K562 (cell line): ENCODE measurements around the gene RAB6C. TPM values are rescaled to one million over a fixed set of nuclear protein-coding genes. Genes with fewer than 3 reads are reported as not detected.
"Not testable (repeated sequence)": the region's sequence is repeated elsewhere in the genome, so short reads cannot be mapped to it uniquely, and the experiment has no call there.

Source experiments
- ATAC-seq: fragments of 200-7000 bp; cut with Tn5 transposase; 3 replicates; pipeline ENCODE4 v1.9.1; 2020; ENCODE audit warnings: moderate library complexity
- BruUV-seq: library from RNA; stranded (reverse); fragments of 400-500 nt; replicated peaks from 2 replicates; lab custom pipeline; 2021; lab: Mats Ljungman, UMichigan
- CTCF ChIA-PET: fragments of 300-600 bp; formaldehyde crosslinking; extraction: SDS; loops from one replicate; lab custom pipeline; 2021; ENCODE audit warnings: low intra/inter-chr PET ratio; lab: Yijun Ruan, JAX
- POLR2A ChIA-PET: fragments of 300-600, 350-650 bp; sonication (Branson Sonifier 250); formaldehyde crosslinking; extraction: SDS; loops from one replicate; lab custom pipeline; 2021; ENCODE audit warnings: antibody characterized with exemption, inconsistent platforms; lab: Yijun Ruan, JAX
- DNase-seq, 4 experiments: peaks; one replicate each; pipeline versions ENCODE4 v3.0.0 to v3.0.0-alpha.2; 2011 to 2018; ENCODE audit warnings: low spot score in 3 of 4, mixed read lengths in 3 of 4; ENCODE audit errors: extremely low read depth in 1 of 4
- FAIRE-seq: peaks from 2 replicates; lab custom pipeline; 2011; peaks lifted over from hg19 to GRCh38; lab: Jason Lieb, UNC
- H2AFZ ChIP-seq: 2 replicates; pipeline ENCODE4 v1.6.0; 2011; ENCODE audit warnings: low read depth, low read length, control low read depth, inconsistent platforms
- H3K27ac ChIP-seq: fragments of 200-600 bp; 3 replicates; pipeline ENCODE4 v1.8.0; 2011; ENCODE audit warnings: low read depth, mild to moderate bottlenecking, control low read depth, inconsistent platforms, low read length, moderate library complexity, mixed read lengths; ENCODE audit errors: extremely low read depth
- H3K27me3 ChIP-seq, 2 experiments: fragments of 300-600 bp in 1 of 2; 2 replicates in 1 of 2; 3 replicates in 1 of 2; pipeline versions ENCODE4 v1.6.0 to v1.8.0; 2011; ENCODE audit warnings: inconsistent platforms in 2 of 2, low read length in 2 of 2, mild to moderate bottlenecking in 1 of 2, mixed read lengths in 1 of 2, moderate library complexity in 1 of 2; ENCODE audit not compliant: control insufficient read depth in 2 of 2, insufficient read depth in 2 of 2
- H3K36me3 ChIP-seq: fragments of 300-600 bp; 3 replicates; pipeline ENCODE4 v1.8.0; 2011; ENCODE audit warnings: mild to moderate bottlenecking, low read length, inconsistent platforms; ENCODE audit not compliant: control insufficient read depth, insufficient read depth
- H3K4me1 ChIP-seq, 2 experiments: fragments of 200-600 bp in 1 of 2; replicated peaks in 1 of 2; 2 replicates in 1 of 2; 3 replicates in 1 of 2; pipeline versions ENCODE4 v1.5.1 to v1.8.0; 2011; ENCODE audit warnings: inconsistent platforms in 2 of 2, low read length in 2 of 2, mild to moderate bottlenecking in 1 of 2, mixed read lengths in 1 of 2, moderate library complexity in 1 of 2; ENCODE audit not compliant: control insufficient read depth in 2 of 2, insufficient read depth in 2 of 2
- H3K4me2 ChIP-seq: 2 replicates; pipeline ENCODE4 v1.6.1; 2011; ENCODE audit warnings: low read length, control low read depth, inconsistent platforms, mixed read lengths; ENCODE audit not compliant: insufficient read depth
- H3K4me3 ChIP-seq: fragments of 200-600 bp; sonication (generic), shearing (Covaris generic); 2 replicates; pipeline ENCODE4 v1.5.1; 2016; ENCODE audit warnings: control low read depth, inconsistent platforms
- H3K79me2 ChIP-seq: fragments of 200-600 bp; 3 replicates; pipeline ENCODE4 v1.8.0; 2011; ENCODE audit warnings: low read length, inconsistent platforms; ENCODE audit not compliant: control insufficient read depth, insufficient read depth
- H3K9ac ChIP-seq, 2 experiments: 2 replicates each; pipeline versions ENCODE4 v1.6.0 to v1.6.1; 2011; ENCODE audit warnings: low read depth in 2 of 2, low read length in 2 of 2, control low read depth in 1 of 2, inconsistent platforms in 1 of 2, mild to moderate bottlenecking in 1 of 2, mixed read lengths in 1 of 2; ENCODE audit not compliant: insufficient read depth in 1 of 2
- H3K9me1 ChIP-seq: one replicate; pipeline ENCODE4 v1.6.0; 2011; ENCODE audit warnings: inconsistent platforms, mild to moderate bottlenecking, low read length, moderate library complexity; ENCODE audit not compliant: control insufficient read depth, insufficient read depth
- H3K9me3 ChIP-seq: replicated peaks from 2 replicates; pipeline ENCODE4 v1.5.1; 2011; ENCODE audit warnings: low read depth, low read length, inconsistent platforms; ENCODE audit not compliant: control insufficient read depth, insufficient read depth
- H4K20me1 ChIP-seq: replicated peaks from 2 replicates; pipeline ENCODE4 v1.6.1; 2011; ENCODE audit warnings: low read length, inconsistent platforms, mixed read lengths; ENCODE audit not compliant: control insufficient read depth, insufficient read depth
- WGBS: fragments of 100-300 bp; shearing (Covaris generic); methylation state at CpG from one replicate; pipeline ENCODE4 v1.1.6; 2016; ENCODE audit warnings: low coverage, mixed read lengths; ENCODE audit not compliant: insufficient coverage; ENCODE audit errors: missing lambda C conversion rate; 5-methylcytosine and 5-hydroxymethylcytosine counted together
- in situ Hi-C: fragments of 300-500 bp; cut with MboI; formaldehyde crosslinking; loops from 4 replicates; pipeline ENCODE4 v1.15.0; 2018; ENCODE audit warnings: inconsistent platforms, mixed read lengths
- intact Hi-C: fragments of 100-400 bp; cut with micrococcal nuclease; formaldehyde crosslinking; loops from 2 replicates; pipeline ENCODE4 v1.14.2; 2022
- polyA plus RNA-seq, 8 experiments: library from polyadenylated mRNA; depleted of rRNA in 4 of 8; stranded (reverse) in 5 of 8; unstranded in 3 of 8; fragments of >200 nt; fragmentation: Nextera tagmentation in 2 of 8; fragmentation: Illumina TruSeq in 1 of 8; extraction: Ambion mirVana in 2 of 8; extraction: Trizol in 1 of 8; gene quantifications; 2 replicates each; pipeline versions ENCODE4 v1.2.1 to v1.2.3, GENCODE V29; 2011 to 2014; ENCODE audit warnings: inconsistent platforms in 1 of 8, missing spikeins in 1 of 8
- total RNA-seq, 7 experiments: library from RNA; depleted of rRNA in 6 of 7; stranded (reverse); fragments of >200 nt in 6 of 7; fragmentation: Illumina TruSeq in 2 of 7; extraction: Trizol in 2 of 7; gene quantifications; 2 replicates each; pipeline versions ENCODE4 v1.2.1 to v1.2.3, GENCODE V29; 2011 to 2021; ENCODE audit warnings: low replicate concordance in 1 of 7

Gene RAB6C
- total and polyA plus RNA-seq, 9 of the 15 experiments (the other 6 are each of a cell fraction or from before 2014, with no cell fraction given), result not detected

GRCh38 chr2:129996657-129997237, 17.3 kb downstream of the RAB6C start:
- H3K27me3 ChIP-seq, H3K9ac ChIP-seq, FAIRE-seq, H2AFZ ChIP-seq, H3K9me1 ChIP-seq, DNase-seq, H4K20me1 ChIP-seq, H3K27ac ChIP-seq, BruUV-seq, in situ Hi-C loops, ATAC-seq, CTCF ChIA-PET, H3K9me3 ChIP-seq, H3K4me2 ChIP-seq, H3K79me2 ChIP-seq, POLR2A ChIA-PET, intact Hi-C loops, H3K4me1 ChIP-seq, H3K36me3 ChIP-seq, H3K4me3 ChIP-seq: not testable (repeated sequence)
- 0% methylated on average over 2 of the region's 2 CpGs for WGBS

GRCh38 chr2:129998771-129999170, 19.3 kb downstream of the RAB6C start:
- 4% methylated on average over 5 of the region's 6 CpGs for WGBS
- CTCF ChIA-PET, in situ Hi-C loops: not testable (repeated sequence)

GRCh38 chr2:130005862-130006261, 26.4 kb downstream of the RAB6C start:
- H3K27me3 ChIP-seq, H3K36me3 ChIP-seq, H2AFZ ChIP-seq, H3K4me1 ChIP-seq, H3K79me2 ChIP-seq, H3K9me3 ChIP-seq, DNase-seq, H3K27ac ChIP-seq, H3K4me2 ChIP-seq, in situ Hi-C loops, H4K20me1 ChIP-seq, H3K4me3 ChIP-seq, BruUV-seq, intact Hi-C loops, H3K9me1 ChIP-seq, H3K9ac ChIP-seq, ATAC-seq, FAIRE-seq, CTCF ChIA-PET: not testable (repeated sequence)
- POLR2A ChIA-PET, result interaction anchor here (0.6 to 0.7 kb wide), 2 partner anchors 329 to 1148 kb away, joined by 3 read pairs; no protein-coding TSS in a partner anchor
- WGBS, result 31% methylated on average over 31 of the region's 42 CpGs

More at GRCh38 chr2:129998771-129999170, 19.3 kb downstream of the RAB6C start:
- H3K27ac ChIP-seq, intact Hi-C loops, H3K27me3 ChIP-seq, POLR2A ChIA-PET, DNase-seq, H3K4me2 ChIP-seq, H2AFZ ChIP-seq, H3K4me3 ChIP-seq, H3K4me1 ChIP-seq, H3K9me3 ChIP-seq, H4K20me1 ChIP-seq, H3K9ac ChIP-seq, H3K36me3 ChIP-seq, BruUV-seq, H3K9me1 ChIP-seq, ATAC-seq, H3K79me2 ChIP-seq, FAIRE-seq: not testable (repeated sequence)

DNA sequence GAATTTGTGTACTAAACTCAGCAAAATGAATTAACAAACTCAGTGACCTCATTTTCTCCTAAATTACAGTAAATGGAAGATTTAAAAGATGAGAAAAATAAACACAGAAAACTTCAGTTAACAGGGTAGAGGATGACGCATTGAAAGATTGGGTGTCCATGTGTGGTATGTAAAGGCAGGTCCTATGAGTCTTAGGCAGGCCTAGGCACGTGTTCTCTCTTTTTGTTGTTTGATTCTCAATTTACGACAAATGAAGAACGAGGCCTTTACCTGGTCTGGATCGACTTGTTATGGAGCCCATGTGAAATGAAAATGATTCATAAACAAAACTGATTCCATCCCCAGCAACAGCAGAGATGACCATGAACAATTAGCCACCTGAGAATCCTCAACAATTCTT, 37.2 kb downstream of the RAB6C start:
- not testable (repeated sequence) for FAIRE-seq

More for the DNA sequence above, 37.2 kb downstream of the RAB6C start:
- whole genome bisulfite sequencing, result 11% methylated on average over 3 of the region's 5 CpGs
- H3K79me2 ChIP-seq, intact Hi-C loops, H3K9me3 ChIP-seq, H3K4me3 ChIP-seq, BruUV-seq, in situ Hi-C loops, H3K36me3 ChIP-seq, H3K4me1 ChIP-seq, H2AFZ ChIP-seq, DNase-seq, CTCF ChIA-PET, H3K4me2 ChIP-seq, H3K27me3 ChIP-seq, H4K20me1 ChIP-seq, H3K27ac ChIP-seq, ATAC-seq, H3K9ac ChIP-seq, POLR2A ChIA-PET, H3K9me1 ChIP-seq: not testable (repeated sequence)
